Measurements from ENCODE around the gene KRT20. TPM values are rescaled to one million over a fixed set of nuclear protein-coding genes. Genes with fewer than 3 reads are reported as not detected.
A peak's percentile ranks its signal among the peaks of the same experiment; 100 is the strongest.

Gene KRT20
- total and polyA plus RNA-seq, 9 of the 15 experiments (the other 6 are each of a cell fraction or from before 2014, with no cell fraction given) = 0.44 TPM; not detected in 8

DNA sequence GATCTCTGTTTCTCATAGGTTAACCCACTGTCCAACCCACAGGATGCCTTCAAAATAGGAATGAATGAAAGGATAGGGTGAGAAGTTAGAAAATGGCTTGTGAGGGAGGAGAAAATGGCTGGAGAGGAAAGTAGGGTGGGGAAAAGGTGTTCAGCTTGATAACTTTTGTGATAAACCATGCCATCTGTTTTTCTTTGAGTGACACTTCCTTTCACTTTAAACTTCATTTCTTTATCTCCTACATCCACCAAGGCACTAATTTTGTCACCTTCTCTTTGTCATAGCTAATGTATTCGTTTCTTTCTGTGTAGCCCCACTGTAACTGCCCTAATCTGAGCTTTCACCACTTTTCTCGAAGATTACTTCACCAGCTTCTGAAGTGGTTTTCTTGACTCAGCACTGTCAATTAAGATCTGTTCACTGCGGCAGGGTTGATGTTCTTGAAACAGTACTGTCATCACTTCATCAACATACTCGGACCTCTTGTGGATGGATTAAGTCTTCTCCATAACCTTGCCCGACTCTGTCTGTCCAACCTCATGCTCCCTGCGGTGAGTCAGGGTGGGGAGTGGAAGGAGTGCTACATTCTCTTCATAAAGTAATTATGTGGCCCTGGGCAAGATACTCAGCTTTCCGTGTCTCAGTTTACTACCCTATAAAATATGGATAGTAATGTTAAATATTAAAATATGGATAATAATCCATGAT is 57.1 kb downstream of the KRT20 start (continued):
- TF ChIP-seq, protein P1, sequence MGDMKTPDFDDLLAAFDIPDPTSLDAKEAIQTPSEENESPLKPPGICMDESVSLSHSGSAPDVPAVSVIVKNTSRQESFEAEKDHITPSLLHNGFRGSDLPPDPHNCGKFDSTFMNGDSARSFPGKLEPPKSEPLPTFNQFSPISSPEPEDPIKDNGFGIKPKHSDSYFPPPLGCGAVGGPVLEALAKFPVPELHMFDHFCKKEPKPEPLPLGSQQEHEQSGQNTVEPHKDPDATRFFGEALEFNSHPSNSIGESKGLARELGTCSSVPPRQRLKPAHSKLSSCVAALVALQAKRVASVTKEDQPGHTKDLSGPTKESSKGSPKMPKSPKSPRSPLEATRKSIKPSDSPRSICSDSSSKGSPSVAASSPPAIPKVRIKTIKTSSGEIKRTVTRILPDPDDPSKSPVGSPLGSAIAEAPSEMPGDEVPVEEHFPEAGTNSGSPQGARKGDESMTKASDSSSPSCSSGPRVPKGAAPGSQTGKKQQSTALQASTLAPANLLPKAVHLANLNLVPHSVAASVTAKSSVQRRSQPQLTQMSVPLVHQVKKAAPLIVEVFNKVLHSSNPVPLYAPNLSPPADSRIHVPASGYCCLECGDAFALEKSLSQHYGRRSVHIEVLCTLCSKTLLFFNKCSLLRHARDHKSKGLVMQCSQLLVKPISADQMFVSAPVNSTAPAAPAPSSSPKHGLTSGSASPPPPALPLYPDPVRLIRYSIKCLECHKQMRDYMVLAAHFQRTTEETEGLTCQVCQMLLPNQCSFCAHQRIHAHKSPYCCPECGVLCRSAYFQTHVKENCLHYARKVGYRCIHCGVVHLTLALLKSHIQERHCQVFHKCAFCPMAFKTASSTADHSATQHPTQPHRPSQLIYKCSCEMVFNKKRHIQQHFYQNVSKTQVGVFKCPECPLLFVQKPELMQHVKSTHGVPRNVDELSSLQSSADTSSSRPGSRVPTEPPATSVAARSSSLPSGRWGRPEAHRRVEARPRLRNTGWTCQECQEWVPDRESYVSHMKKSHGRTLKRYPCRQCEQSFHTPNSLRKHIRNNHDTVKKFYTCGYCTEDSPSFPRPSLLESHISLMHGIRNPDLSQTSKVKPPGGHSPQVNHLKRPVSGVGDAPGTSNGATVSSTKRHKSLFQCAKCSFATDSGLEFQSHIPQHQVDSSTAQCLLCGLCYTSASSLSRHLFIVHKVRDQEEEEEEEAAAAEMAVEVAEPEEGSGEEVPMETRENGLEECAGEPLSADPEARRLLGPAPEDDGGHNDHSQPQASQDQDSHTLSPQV (IDR thresholded peaks at IDR 0.05) = peak; percentile 77
- TF ChIP-seq MTF1 (CRISPR knock-in tag; IDR thresholded peaks at IDR 0.05; ENCODE audit: borderline replicate concordance) (no peak), HMG20B (CRISPR knock-in tag; IDR thresholded peaks at IDR 0.05) (no peak), MXI1 (IDR thresholded peaks at IDR 0.05; ENCODE audit: low read depth, low read length) (no peak), ZNF184 (CRISPR knock-in tag; IDR thresholded peaks at IDR 0.05) (no peak), ELF2 (CRISPR knock-in tag; IDR thresholded peaks at IDR 0.05) (no peak), FIP1L1 (IDR thresholded peaks at IDR 0.05; ENCODE audit: low read depth, low read length, poor library complexity, severe bottlenecking) (no peak), PHF8 (IDR thresholded peaks at IDR 0.05; ENCODE audit: borderline replicate concordance, low read length) (no peak), MAFK (IDR thresholded peaks at IDR 0.05; ENCODE audit: low read length) (peak; percentile 85), POLR2AphosphoS5 (IDR thresholded peaks at IDR 0.05; ENCODE audit: control insufficient read depth, insufficient read depth, low read depth, low read length) (peak; percentile 90), NR4A1 (CRISPR knock-in tag; IDR thresholded peaks at IDR 0.05) (no peak), NR4A1 (tag; IDR thresholded peaks at IDR 0.05) (no peak), ZNF316 (IDR thresholded peaks at IDR 0.05) (peak; percentile 97), U2AF1 (optimal IDR thresholded peaks at IDR 0.05; ENCODE audit: low read depth, low read length) (no peak), ARID1B (IDR thresholded peaks at IDR 0.05) (peak; percentile 99), ZNF24 (IDR thresholded peaks at IDR 0.05) (peak; percentile 89), GABPA (tag; conservative IDR thresholded peaks at IDR 0.05; ENCODE audit: low read depth) (peak; percentile 52), ZNF57 (CRISPR knock-in tag; IDR thresholded peaks at IDR 0.05) (no peak), ZNF41 (CRISPR knock-in tag; conservative IDR thresholded peaks at IDR 0.05) (no peak)
- TF ChIP-seq, protein P2, sequence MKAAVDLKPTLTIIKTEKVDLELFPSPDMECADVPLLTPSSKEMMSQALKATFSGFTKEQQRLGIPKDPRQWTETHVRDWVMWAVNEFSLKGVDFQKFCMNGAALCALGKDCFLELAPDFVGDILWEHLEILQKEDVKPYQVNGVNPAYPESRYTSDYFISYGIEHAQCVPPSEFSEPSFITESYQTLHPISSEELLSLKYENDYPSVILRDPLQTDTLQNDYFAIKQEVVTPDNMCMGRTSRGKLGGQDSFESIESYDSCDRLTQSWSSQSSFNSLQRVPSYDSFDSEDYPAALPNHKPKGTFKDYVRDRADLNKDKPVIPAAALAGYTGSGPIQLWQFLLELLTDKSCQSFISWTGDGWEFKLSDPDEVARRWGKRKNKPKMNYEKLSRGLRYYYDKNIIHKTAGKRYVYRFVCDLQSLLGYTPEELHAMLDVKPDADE (conservative IDR thresholded peaks at IDR 0.05; ENCODE audit: control insufficient read depth, low read depth, low read length) = peak; percentile 49; the same call in 1 of the 2 replicates
- TF ChIP-seq, protein P3, sequence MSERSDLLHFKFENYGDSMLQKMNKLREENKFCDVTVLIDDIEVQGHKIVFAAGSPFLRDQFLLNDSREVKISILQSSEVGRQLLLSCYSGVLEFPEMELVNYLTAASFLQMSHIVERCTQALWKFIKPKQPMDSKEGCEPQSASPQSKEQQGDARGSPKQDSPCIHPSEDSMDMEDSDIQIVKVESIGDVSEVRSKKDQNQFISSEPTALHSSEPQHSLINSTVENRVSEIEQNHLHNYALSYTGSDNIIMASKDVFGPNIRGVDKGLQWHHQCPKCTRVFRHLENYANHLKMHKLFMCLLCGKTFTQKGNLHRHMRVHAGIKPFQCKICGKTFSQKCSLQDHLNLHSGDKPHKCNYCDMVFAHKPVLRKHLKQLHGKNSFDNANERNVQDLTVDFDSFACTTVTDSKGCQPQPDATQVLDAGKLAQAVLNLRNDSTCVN (CRISPR knock-in tag; IDR thresholded peaks at IDR 0.05) = no peak
